ENCODE measurements around the gene HUNK. TPM values are rescaled to one million over a fixed set of nuclear protein-coding genes. Genes with fewer than 3 reads are reported as not detected.

The HUNK gene
- total and polyA plus RNA-seq, 2 of the 8 experiments (the other 6 are each of a cell fraction or from before 2014, with no cell fraction given), result 1.9 to 10.2 TPM

DNA sequence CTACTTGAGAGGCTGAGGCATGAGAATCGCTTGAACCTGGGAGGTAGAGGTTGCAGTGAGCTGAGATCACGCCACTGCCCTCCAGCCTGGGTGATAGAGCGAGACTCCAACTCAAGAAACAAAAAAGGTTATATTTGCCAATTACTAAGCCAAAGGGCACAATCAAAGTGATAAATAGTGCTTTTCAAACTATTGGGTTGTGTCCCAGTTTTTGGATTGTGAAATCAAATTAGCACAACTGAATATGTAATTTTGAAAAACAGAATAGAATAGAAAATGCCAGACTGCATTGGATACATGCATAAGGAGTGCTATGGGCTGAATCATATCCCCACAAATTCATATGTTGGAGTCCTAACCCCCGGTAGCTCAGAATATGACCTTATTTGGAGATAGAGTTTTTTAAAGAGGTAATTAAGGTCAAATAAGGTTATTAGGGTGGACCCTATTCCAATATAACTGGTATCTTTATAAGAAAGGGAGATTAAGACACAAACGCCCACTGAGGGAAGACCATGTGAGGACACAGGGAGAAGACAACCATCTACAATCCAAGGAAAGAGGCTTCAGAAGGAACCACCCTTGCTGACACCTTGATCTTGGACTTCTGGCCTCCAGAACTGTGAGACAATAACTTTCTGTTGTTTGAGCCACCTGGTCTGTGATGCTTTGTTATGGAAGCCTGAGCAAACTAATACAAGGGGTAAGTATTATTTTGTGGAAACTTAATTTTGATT, 42.9 kb upstream of the HUNK start:
- Histone ChIP-seq H3K23ac (ENCODE audit: insufficient read length) (no peak overlapping the region), H2BK5ac (ENCODE audit: low read depth, low read length) (no peak overlapping the region), H3K23me2 (ENCODE audit: low read depth, low read length) (no peaks in the 10 kb centered on the region; the same call in 1 of the 2 replicates), H3K79me1 (ENCODE audit: low read depth, low read length) (no peaks in the 10 kb centered on the region), H2BK12ac (ENCODE audit: low read depth, low read length) (no peak overlapping the region), H2AK5ac (ENCODE audit: low read depth, low read length) (no peak overlapping the region), H3K27ac (ENCODE audit: low read depth, low read length) (no peak overlapping the region), H4K8ac (ENCODE audit: extremely low read depth, insufficient read depth, low read length) (no peak overlapping the region), H4K20me1 (replicated peaks in 1 of 2; ENCODE audit: control insufficient read depth in 1 of 2, insufficient read depth in 2 of 2, low read length in 2 of 2) (no peaks in the 10 kb centered on the region), H2AFZ (ENCODE audit: low read length) (no peak overlapping the region), H3K36me3 (ENCODE audit: control insufficient read depth in 2 of 4, insufficient read depth in 4 of 4, low read length in 3 of 4) (0 out of 8 replicates have a peak, but pooled peaks cover 0 to 2% (median 0%) of the 10 kb centered on the region in 4 experiments), H3K79me2 (ENCODE audit: control insufficient read depth in 1 of 2, insufficient read depth in 2 of 2, low read length in 2 of 2) (no peaks in the 10 kb centered on the region), H3K9ac (replicated peaks in 1 of 4; ENCODE audit: extremely low read depth in 1 of 4, low read depth in 3 of 4, low read length in 3 of 4) (no peak overlapping the region), H3K56ac (replicated peaks; ENCODE audit: insufficient read length, low read depth, low read length) (no peak overlapping the region), H2BK15ac (ENCODE audit: low read length) (no peak overlapping the region), H3K14ac (ENCODE audit: insufficient read length) (no peak overlapping the region), H4K5ac (ENCODE audit: insufficient read length, low read depth, low read length) (no peak overlapping the region), H3K4me1 (replicated peaks in 1 of 4; ENCODE audit: control insufficient read depth in 3 of 4, insufficient read depth in 4 of 4, low read length in 3 of 4) (no peaks in the 10 kb centered on the region), H3K4me3 (ENCODE audit: extremely low read depth in 1 of 4, insufficient read depth in 2 of 4, low read depth in 3 of 4, low read length in 4 of 4) (no peak overlapping the region), H3K9me3 (ENCODE audit: insufficient read depth in 2 of 2, low read depth in 1 of 2, low read length in 1 of 2) (no peaks in the 10 kb centered on the region), H4K91ac (replicated peaks; ENCODE audit: insufficient read length, low read length) (no peak overlapping the region), H2BK20ac (ENCODE audit: low read length) (no peak overlapping the region), H2BK120ac (replicated peaks; ENCODE audit: low read depth, low read length) (no peak overlapping the region), H3K18ac (ENCODE audit: extremely low read depth, low read length) (no peak overlapping the region), H3K27me3 (replicated peaks in 1 of 4; ENCODE audit: control insufficient read depth in 3 of 4, extremely low read depth in 1 of 4, insufficient read depth in 3 of 4, low read length in 3 of 4) (no peaks in the 10 kb centered on the region), H3K4ac (replicated peaks; ENCODE audit: insufficient read length, low read depth, low read length) (no peak overlapping the region), H3K4me2 (ENCODE audit: insufficient read depth in 1 of 2, low read depth in 2 of 2, low read length in 2 of 2) (no peak overlapping the region)
- CTCF ChIA-PET (ENCODE audit: partially characterized antibody), result interaction anchor here (1.1 kb wide), 1 partner anchor 163 kb away, joined by 3 read pairs; no protein-coding TSS in a partner anchor
- WGBS, 2 experiments (ENCODE audit: extremely low coverage in 1 of 2, insufficient coverage in 1 of 2, insufficient read length in 1 of 2, insufficient replicate concordance in 2 of 2, low coverage in 1 of 2, low lambda C conversion rate in 2 of 2, missing lambda C conversion rate in 1 of 2), result 88% methylated on average over 5 of the region's 5 CpGs; no CpG with 5 or more reads in 1 of the 2 experiments
- POLR2A ChIA-PET (ENCODE audit: partially characterized antibody), result no interaction called here
- DNase-seq (ENCODE audit: low read depth in 1 of 2, low spot score in 2 of 2), result no peak
- no peak for FAIRE-seq
- TF ChIP-seq ZNF274 (IDR thresholded peaks at IDR 0.05; ENCODE audit: borderline replicate concordance, extremely low read depth, low read length) (no peak), NRF1 (IDR thresholded peaks at IDR 0.05; ENCODE audit: low read depth, low read length) (no peak), HDAC6 (IDR thresholded peaks at IDR 0.05; ENCODE audit: low read depth, low read length) (no peak), GTF2F1 (IDR thresholded peaks at IDR 0.05; ENCODE audit: borderline replicate concordance, low read depth, low read length) (no peak), FOSL1 (IDR thresholded peaks at IDR 0.05; ENCODE audit: insufficient read depth, low read depth, low read length) (no peak), BRCA1 (IDR thresholded peaks at IDR 0.05; ENCODE audit: low read depth, low read length) (no peak), TEAD4 (IDR thresholded peaks at IDR 0.05; ENCODE audit: low read depth, low read length) (no peak), HDAC2 (IDR thresholded peaks at IDR 0.05; ENCODE audit: borderline replicate concordance in 1 of 2, low read depth in 2 of 2, low read length in 2 of 2) (no peak), CREB1 (IDR thresholded peaks at IDR 0.05) (no peak), BACH1 (IDR thresholded peaks at IDR 0.05; ENCODE audit: low read length) (no peak)
